Adrenal gland (tissue), 5 donors: ENCODE results near the gene SMAD3.

Experiments
- POLR2A ChIP-seq, 2 donors: fragments of 450-650 bp; IDR thresholded peaks; one replicate each; pipeline ENCODE4 v1.6.1; 2017; ENCODE audit warnings: antibody characterized with exemption in 2 of 2, mild to moderate bottlenecking in 2 of 2, moderate library complexity in 1 of 2
- TF ChIP-seq, protein P1 (sequence below), 6 experiments: fragments of 450-650 bp in 4 of 6; fragments of 200-600 bp in 2 of 6; sonication (generic) in 1 of 6; IDR thresholded peaks; 1 replicate in 5 of 6; 2 replicates in 1 of 6; pipeline versions ENCODE4 v1.5.1 to v1.8.0; 2016 to 2021; ENCODE audit warnings: antibody characterized with exemption in 6 of 6, mild to moderate bottlenecking in 2 of 6, moderate library complexity in 1 of 6
- donor health status: DM: no; HTN: no; CAD: no.

DNA sequence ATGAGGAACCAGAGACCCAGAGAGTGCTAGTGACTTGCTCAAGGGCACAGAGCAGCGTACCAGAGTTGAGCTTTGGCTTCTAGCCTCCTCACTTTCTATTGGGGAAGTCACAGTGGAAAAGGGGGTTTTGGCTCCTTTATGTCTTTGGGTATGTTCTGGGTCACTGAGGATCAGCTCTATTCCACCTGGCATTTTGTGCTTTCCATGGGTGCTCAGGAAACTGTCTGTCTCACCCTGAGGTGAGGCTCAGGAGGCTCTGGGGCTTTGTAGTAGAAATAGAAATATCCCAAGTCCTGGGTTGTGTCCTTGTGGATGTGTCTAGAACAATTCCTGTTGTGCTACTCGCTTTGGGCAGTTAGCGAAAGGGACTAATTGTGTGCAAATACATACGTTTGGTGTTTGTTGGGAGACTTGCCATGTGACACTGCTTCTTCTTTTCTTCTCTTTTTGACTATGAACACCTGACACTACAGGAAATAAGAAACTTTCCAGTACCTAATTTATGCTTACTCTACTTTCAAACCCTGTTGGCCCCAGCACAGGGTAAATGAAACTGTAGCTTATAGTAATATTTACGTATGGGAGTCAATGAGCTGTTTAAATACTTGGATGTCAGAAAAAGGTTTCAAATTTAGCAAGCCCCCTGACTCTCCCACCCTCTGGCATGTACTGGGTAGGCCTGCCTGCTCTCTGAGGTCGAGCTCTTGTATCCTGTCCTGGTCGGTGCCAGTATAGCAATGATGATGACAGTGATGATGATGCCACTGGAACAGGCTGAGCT, 35.6 kb downstream of the SMAD3 start:
- TF ChIP-seq, protein P1, sequence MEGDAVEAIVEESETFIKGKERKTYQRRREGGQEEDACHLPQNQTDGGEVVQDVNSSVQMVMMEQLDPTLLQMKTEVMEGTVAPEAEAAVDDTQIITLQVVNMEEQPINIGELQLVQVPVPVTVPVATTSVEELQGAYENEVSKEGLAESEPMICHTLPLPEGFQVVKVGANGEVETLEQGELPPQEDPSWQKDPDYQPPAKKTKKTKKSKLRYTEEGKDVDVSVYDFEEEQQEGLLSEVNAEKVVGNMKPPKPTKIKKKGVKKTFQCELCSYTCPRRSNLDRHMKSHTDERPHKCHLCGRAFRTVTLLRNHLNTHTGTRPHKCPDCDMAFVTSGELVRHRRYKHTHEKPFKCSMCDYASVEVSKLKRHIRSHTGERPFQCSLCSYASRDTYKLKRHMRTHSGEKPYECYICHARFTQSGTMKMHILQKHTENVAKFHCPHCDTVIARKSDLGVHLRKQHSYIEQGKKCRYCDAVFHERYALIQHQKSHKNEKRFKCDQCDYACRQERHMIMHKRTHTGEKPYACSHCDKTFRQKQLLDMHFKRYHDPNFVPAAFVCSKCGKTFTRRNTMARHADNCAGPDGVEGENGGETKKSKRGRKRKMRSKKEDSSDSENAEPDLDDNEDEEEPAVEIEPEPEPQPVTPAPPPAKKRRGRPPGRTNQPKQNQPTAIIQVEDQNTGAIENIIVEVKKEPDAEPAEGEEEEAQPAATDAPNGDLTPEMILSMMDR (IDR thresholded peaks at IDR 0.05): no peak
- TF ChIP-seq POLR2A (IDR thresholded peaks at IDR 0.05): no peak
